GM23248 (cell line): ENCODE data around the gene ADAMTS7.

ENCODE experiments used
- EZH2 ChIP-seq: fragments of 200-600 bp; sonication (generic); IDR thresholded peaks from 2 replicates; pipeline ENCODE4 v1.6.1; 2018; ENCODE audit warnings: antibody characterized with exemption, mild to moderate bottlenecking; ENCODE audit not compliant: insufficient read depth, poor library complexity, severe bottlenecking
- EZH2phosphoT487 ChIP-seq: fragments of 200-600 bp; sonication (generic); IDR thresholded peaks from 2 replicates; pipeline ENCODE4 v1.6.1; 2018; ENCODE audit warnings: antibody characterized with exemption, moderate library complexity, mild to moderate bottlenecking, low read depth; ENCODE audit not compliant: insufficient read depth

- TF ChIP-seq EZH2 = no peak
- TF ChIP-seq EZH2phosphoT487 = no peak
Measured at GRCh38 chr15:78749831-78750230, 61.4 kb downstream of the ADAMTS7 start.
